Activated CD8-positive, alpha-beta memory T cell treated with anti-CD3 and anti-CD28 coated beads, Interleukin-2, amount 50 U/mL, for 1 hour (primary cell): ENCODE data around the gene JMJD1C.

Experiments used
- DNase-seq: peaks from one replicate; pipeline ENCODE4 v3.0.0-alpha.2; 2020; ENCODE audit errors: extremely low read depth

The JMJD1C gene

GRCh38 chr10:63227207-63227895, 238.4 kb downstream of the JMJD1C start:
- DNase-seq, result no peak

- no peak for DNase-seq
These were observed 241.5 kb downstream of the JMJD1C start for GRCh38 chr10:63224241-63224640.

- DNase-seq, result no peak
These were observed 243.8 kb downstream of the JMJD1C start for GRCh38 chr10:63221950-63222349.

GRCh38 chr10:63219749-63220148, 246.0 kb downstream of the JMJD1C start:
- no peak for DNase-seq

- no peak for DNase-seq
These were observed 248.6 kb downstream of the JMJD1C start for GRCh38 chr10:63217120-63217605.

- DNase-seq, result no peak
These were observed 251.2 kb downstream of the JMJD1C start for GRCh38 chr10:63214571-63214970.

GRCh38 chr10:63213489-63213888, 252.3 kb downstream of the JMJD1C start:
- no peak for DNase-seq

GRCh38 chr10:63210611-63211196, 255.1 kb downstream of the JMJD1C start:
- DNase-seq, result no peak

GRCh38 chr10:63209705-63210104, 256.1 kb downstream of the JMJD1C start:
- DNase-seq, result no peak

GRCh38 chr10:63208986-63209385, 256.8 kb downstream of the JMJD1C start:
- no peak for DNase-seq

- DNase-seq, result no peak
These were observed 258.6 kb downstream of the JMJD1C start for GRCh38 chr10:63206997-63207811.

- no peak for DNase-seq
These were observed 259.2 kb downstream of the JMJD1C start for GRCh38 chr10:63206576-63206975.

GRCh38 chr10:63205421-63205820, 260.4 kb downstream of the JMJD1C start:
- DNase-seq, result no peak

- no peak for DNase-seq
These were observed 260.9 kb downstream of the JMJD1C start for GRCh38 chr10:63204667-63205391.

- no peak for DNase-seq
These were observed 264.7 kb downstream of the JMJD1C start for GRCh38 chr10:63201118-63201517.

GRCh38 chr10:63200431-63200830, 265.3 kb downstream of the JMJD1C start:
- no peak for DNase-seq

- no peak for DNase-seq
These were observed 266.1 kb downstream of the JMJD1C start for GRCh38 chr10:63199716-63200115.

GRCh38 chr10:63197344-63198092, 268.3 kb downstream of the JMJD1C start:
- DNase-seq, result no peak

- DNase-seq, result no peak
These were observed 273.0 kb downstream of the JMJD1C start for GRCh38 chr10:63192826-63193225.

- DNase-seq, result no peak
These were observed 290.2 kb downstream of the JMJD1C start for GRCh38 chr10:63175534-63175933.
